ENCODE data around the gene HSF2BP. TPM values are rescaled to one million over a fixed set of nuclear protein-coding genes. Genes with fewer than 3 reads are reported as not detected.

HSF2BP gene
- total and polyA plus RNA-seq, 2 donors (not counting 1 experiment from before 2014, with no cell fraction given) = 0.49 TPM

Small RNA genes lying within 50 kb of the gene (small RNA-seq; reads per million reads assigned to genes)
- gene MIR6070 (ENCODE audit: insufficient read length, low read depth, low replicate concordance) = not detected

Other genes with a start within 250 kb of the HSF2BP start
- gene SIK1, start 232.4 kb downstream of the HSF2BP start, total RNA-seq = 81.1 and 97.7 TPM in 2 replicates
- gene SIK1, start 232.4 kb downstream of the HSF2BP start, polyA plus RNA-seq = 136 and 155 TPM in 2 replicates
- gene RRP1B, start 72 bp upstream of the HSF2BP start, total RNA-seq = 22.4 and 22.7 TPM in 2 replicates
- gene RRP1B, start 72 bp upstream of the HSF2BP start, polyA plus RNA-seq = 6.0 and 7.3 TPM in 2 replicates
- 102 and 108 TPM in 2 replicates for gene PDXK, start 59.6 kb upstream of the HSF2BP start, total RNA-seq
- gene PDXK, start 59.6 kb upstream of the HSF2BP start, polyA plus RNA-seq = 30.5 and 31.1 TPM in 2 replicates
- 14.0 and 15.6 TPM in 2 replicates for gene CSTB, start 116.8 kb upstream of the HSF2BP start, total RNA-seq
- gene CSTB, start 116.8 kb upstream of the HSF2BP start, polyA plus RNA-seq = 9.3 and 28.3 TPM in 2 replicates
- gene RRP1, start 130.1 kb upstream of the HSF2BP start, total RNA-seq = 27.8 and 28.6 TPM in 2 replicates
- 9.6 and 11.7 TPM in 2 replicates for gene RRP1, start 130.1 kb upstream of the HSF2BP start, polyA plus RNA-seq
- 44.4 and 49.3 TPM in 2 replicates for gene AGPAT3, start 205.7 kb upstream of the HSF2BP start, total RNA-seq
- 14.3 and 16.4 TPM in 2 replicates for gene AGPAT3, start 205.7 kb upstream of the HSF2BP start, polyA plus RNA-seq